Retinal pigment epithelial cell (primary cell): ENCODE data around the gene ZC3H15.

Experiments
- DNase-seq: peaks from one replicate; pipeline ENCODE4 v3.0.0-alpha.2; 2010; ENCODE audit warnings: low read depth
- H3K4me3 ChIP-seq: 2 replicates; pipeline ENCODE4 v1.5.1; 2011; ENCODE audit warnings: mild to moderate bottlenecking, low read length, control low read depth, moderate library complexity
- TF ChIP-seq, protein P1 (sequence below): conservative IDR thresholded peaks from 2 replicates; pipeline ENCODE4 v1.5.1; 2011; ENCODE audit warnings: low read depth, low read length, control low read depth, inconsistent platforms

Gene ZC3H15

DNA sequence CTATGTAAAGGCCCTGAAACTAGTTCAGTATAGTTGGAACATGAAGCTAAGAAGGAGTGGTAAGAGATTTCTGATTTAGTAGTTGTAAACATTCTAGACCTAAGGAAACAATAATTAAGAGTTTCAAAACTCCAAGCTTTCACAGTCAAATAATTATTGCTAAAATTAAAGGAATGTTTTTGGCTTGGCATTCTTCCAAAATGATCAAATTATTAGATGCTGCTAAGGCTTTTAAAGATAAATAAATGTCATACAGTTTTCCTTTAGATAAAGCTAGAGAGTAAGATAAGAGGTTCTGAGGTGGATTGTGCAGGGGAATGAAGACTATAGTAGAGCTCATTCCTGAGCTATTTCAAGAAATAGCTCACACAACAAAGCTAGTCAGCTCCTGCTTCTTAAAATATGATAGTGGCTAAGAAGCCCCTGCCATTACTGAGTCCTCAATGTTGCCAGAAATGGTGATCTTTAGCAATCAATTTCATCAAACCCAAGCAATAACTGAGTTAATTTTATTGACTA is 45.3 kb downstream of the ZC3H15 start:
- H3K4me3 ChIP-seq, result no peak overlapping the region
- no peak for DNase-seq
- TF ChIP-seq, protein P1, sequence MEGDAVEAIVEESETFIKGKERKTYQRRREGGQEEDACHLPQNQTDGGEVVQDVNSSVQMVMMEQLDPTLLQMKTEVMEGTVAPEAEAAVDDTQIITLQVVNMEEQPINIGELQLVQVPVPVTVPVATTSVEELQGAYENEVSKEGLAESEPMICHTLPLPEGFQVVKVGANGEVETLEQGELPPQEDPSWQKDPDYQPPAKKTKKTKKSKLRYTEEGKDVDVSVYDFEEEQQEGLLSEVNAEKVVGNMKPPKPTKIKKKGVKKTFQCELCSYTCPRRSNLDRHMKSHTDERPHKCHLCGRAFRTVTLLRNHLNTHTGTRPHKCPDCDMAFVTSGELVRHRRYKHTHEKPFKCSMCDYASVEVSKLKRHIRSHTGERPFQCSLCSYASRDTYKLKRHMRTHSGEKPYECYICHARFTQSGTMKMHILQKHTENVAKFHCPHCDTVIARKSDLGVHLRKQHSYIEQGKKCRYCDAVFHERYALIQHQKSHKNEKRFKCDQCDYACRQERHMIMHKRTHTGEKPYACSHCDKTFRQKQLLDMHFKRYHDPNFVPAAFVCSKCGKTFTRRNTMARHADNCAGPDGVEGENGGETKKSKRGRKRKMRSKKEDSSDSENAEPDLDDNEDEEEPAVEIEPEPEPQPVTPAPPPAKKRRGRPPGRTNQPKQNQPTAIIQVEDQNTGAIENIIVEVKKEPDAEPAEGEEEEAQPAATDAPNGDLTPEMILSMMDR, result no peak

DNA sequence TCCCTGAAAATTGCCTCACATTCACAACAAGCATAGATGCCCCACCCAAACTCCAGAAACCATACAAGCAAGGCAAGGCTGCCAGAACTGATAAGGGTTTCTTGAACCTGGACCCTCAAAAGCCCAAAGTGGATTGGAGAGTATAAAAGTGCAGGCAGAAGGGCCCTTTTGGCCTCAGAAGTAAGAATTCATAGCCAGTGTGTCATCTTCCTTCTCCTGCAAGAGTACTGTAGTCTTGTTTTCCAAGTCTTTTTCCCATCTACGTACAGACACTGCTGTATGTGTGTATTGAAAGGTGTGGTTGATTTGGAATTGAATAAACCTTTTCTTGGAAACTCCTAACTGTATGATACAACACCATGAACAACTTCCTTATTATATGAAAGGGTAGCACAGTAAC is 46.8 kb downstream of the ZC3H15 start:
- no peak overlapping the region for H3K4me3 ChIP-seq
- no peak for DNase-seq
- TF ChIP-seq, protein P1, result no peak

DNA sequence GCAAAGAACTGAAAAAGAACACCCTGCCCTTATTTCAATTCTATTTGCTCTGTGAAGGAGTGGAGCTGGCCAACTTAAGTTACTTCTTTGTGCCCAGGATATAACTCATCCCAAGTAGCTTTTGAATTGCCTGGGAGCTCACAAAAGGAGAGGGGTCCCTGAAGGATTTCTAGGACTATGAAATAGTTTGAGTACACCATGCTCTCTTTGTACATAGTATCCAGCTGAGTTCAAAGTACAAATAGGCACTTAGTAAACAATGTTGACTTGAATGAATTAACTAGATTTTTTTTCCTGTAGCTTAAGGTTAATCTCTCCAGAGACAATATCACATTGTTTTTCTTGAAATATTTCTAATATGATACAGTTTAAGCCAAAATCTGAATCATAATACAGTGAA is 47.7 kb downstream of the ZC3H15 start:
- no peak overlapping the region for H3K4me3 ChIP-seq
- no peak for DNase-seq
- TF ChIP-seq, protein P1, result no peak

DNA sequence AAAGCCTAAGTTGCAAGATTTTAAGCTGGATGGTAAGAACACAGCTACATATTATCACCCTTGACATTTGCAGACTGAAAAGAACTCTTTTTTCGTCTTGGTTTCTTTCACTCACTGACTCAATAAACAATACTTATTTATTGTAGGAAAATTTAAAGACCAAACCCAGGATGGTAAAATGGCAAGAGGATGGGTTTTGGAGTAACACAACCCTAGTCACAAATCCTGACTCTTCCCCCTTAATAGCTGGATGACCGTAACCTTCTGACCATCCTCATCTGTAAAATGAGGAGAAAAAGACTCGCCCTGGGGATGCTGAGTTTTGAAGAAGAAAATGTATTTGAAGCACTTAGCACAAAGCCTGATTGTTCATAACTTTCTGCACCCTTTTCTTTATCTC is 48.3 kb downstream of the ZC3H15 start:
- no peak overlapping the region for H3K4me3 ChIP-seq
- TF ChIP-seq, protein P1, result no peak
- DNase-seq, result no peak

DNA sequence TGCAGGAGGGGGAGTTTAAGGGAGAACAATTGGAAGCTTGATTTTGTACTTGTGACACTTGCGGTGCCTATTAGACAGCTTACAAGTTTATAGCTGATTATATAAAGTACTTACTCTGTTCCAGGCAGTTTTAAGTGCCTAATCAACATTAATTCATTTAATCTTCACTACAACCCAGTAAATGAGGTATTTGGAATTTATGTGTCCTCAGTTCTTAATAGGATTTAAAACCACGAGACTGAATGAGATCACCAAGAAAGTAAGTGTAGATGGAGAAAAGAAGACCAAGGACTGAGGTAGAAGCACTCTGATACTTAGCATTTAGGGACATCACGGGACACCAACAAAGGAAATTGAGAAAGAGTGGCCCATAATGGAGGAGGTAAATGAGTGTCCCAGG is 49.8 kb downstream of the ZC3H15 start:
- DNase-seq, result peak; percentile 94
- TF ChIP-seq, protein P1, result no peak
- no peak overlapping the region for H3K4me3 ChIP-seq

DNA sequence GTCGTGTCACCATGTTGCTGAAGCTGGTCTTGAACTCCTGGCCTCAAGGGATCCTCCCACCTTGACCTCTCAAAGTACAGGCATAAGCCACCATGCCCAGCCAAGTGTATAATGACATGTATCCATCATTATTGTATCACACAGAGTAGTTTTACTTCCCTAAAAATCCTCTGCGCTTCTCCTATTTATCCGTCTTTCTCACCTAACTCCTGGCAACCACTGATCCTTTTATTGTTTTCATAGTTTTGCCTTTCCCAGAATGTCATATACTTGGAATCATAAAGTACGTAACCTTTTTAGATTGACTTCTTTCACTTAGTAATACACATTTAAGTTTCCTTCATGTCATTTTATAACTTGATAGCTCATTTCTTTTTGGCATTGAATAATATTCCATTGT is 51.0 kb downstream of the ZC3H15 start:
- no peak overlapping the region for H3K4me3 ChIP-seq
- TF ChIP-seq, protein P1, result no peak
- DNase-seq, result no peak

DNA sequence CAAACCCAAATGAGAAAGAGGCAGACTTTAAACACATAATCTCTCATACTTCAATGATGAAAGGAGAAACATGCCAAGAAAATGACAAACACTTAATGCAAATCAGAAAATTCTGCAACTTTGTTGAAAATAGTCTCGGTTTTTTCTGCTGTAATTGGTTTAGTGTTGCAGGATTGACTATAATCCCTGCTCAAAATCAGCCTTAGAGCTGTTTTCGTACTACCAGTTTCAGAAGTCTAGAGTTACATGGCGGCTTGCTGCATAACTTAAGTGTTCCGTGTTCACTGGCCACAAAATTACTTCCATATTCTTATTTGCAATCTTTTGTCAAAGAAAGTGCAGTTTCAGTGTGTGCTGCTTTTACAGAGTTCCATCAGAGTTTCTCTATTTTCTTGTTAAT is 54.9 kb downstream of the ZC3H15 start:
- peak; percentile 96 for DNase-seq
- TF ChIP-seq, protein P1, result no peak

More for the DNA sequence above, 54.9 kb downstream of the ZC3H15 start:
- H3K4me3 ChIP-seq, result no peak overlapping the region
